ENCODE results near the gene PRPF40A.

The PRPF40A gene

DNA sequence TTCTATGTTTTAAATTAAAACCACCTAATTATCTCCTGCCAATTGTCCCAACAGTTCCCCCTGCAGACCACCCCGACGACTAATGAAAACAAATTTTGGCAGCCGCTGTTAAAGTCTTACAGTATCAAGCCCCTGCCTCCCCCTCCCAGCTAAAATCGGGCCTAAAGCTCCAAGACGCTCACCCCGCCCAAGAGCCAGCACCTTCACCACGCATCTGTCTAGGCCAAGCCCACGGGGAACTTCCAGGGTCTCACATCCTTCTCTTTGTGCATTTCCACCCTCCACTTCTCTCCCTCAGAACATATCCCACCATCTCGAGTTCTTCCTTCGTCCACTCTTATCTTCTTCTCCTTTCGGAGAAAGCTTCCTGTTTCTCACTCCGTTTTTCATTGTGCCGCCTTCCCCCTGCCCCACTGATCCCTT lies 445 bp downstream of the PRPF40A start:
- no peak for DNase-seq

DNA sequence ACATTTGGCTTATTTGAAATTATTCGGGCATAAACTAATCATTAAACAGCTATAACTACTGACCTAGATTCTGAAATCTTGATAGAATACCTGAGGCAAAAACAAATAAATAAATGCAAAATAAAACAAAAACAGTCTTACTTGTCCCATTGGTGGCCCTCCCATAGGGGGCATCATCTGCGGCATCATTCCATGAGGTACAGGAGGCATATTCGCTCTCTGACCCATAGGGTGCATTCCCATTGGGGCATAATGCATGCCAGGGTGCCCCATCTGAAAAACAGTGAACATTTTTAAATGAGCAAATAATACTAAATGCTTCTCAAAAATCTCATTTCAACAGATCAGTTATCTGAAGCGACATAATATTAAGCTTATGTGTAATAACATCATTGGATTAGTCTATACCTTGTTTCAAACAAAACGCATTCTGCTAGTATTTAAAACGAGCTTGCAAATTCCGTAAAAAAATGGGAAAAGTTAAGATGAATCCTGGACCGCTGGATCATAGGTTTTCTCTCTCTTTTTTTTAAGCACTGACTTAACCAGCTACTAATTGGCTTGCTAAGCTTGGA lies 1.3 kb downstream of the PRPF40A start:
- DNase-seq = no peak

- DNase-seq = no peak
These were observed 2.1 kb downstream of the PRPF40A start for GRCh38 chr2:152715112-152715511.

- DNase-seq = no peak
These were observed 6.5 kb downstream of the PRPF40A start for GRCh38 chr2:152710713-152711112.

DNA sequence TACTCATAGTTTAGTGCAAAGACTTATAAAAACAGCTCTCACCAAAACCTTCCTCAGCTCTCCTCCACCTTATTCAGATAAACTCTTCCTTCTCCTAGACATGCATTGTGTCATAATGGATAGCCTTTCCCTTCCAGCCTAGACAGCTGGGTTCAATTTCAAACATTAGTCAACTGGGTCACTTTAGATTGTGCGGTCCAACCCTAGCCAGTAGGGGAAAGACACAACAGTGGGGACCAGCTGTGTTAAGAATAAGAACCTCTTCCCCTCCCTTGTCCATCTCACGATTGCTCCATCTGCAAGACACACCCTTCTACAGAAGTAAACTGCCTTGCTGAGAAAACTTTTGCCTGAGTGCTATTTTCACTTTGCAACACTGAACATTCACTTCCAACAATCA lies 8.5 kb downstream of the PRPF40A start:
- DNase-seq = no peak

DNA sequence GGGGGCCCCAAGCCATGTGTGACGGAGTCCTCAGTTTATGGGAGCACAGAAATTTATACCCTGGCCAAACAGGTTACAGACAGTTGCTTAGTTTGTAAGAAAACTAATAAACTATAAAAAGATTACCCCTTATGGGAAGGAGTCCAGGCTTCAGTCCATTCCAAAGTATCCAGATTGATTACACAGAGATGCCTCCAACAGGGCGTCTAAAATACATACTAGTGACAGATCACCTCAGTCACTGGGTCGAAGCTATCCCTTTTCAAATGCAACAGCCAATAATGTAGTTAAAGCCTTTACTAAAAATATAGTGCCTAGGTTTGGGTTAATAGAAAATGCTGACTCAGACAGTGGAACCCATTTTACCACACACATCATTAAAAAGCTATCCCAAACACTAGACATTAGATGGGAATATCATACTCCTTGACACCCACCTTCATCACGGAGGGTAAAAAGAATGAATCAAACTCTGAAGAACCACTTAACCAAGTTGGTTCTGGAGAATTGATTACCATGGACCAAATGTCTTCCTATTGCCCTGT lies 10.7 kb downstream of the PRPF40A start:
- no peak for DNase-seq

- no peak for DNase-seq
These were observed 16.1 kb downstream of the PRPF40A start for GRCh38 chr2:152701198-152701597.

DNA sequence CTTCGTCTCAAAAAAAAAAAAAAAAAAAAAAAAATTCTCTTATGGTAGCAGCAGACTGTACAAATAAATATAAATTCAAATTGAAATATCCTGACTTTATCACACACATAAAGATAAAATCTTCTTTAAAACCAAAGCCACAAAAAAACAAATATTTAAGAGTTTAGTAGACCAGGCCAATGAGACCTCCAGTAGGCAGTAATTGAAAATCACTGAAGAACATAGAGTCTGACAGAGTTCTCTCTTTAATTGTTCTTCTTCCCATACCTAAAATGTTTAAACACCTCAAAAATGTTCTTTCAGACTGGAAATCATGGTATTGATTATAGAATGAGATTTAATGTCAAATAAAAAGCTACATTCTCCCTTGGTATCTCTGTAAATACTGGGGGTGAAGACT lies 20.8 kb downstream of the PRPF40A start:
- DNase-seq = no peak

- no peak for DNase-seq
These were observed 21.5 kb downstream of the PRPF40A start for GRCh38 chr2:152695763-152696162.

DNA sequence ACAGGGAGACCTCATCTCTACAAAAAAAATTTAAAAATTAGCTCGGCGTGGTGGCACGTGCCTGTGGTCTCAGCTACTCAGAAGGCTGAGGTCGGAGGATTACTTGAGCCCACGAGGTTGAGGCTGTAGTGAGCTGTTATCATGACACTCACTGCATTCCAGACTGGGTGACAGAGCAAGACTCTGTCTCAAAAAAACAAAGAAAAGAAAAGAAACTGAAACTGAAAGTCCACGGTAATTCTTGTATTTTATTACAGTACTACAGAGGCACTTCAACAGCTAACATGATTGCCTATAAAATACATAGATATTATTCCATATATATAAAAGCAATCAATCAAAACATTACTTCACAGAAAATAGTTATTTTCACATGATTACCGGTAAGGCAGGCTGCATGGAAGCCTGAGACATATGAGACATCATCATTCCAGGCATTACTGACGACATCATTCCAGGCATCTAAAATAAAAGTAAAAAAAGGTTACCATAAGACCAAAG lies 23.1 kb downstream of the PRPF40A start:
- peak; percentile 22 for DNase-seq

DNA sequence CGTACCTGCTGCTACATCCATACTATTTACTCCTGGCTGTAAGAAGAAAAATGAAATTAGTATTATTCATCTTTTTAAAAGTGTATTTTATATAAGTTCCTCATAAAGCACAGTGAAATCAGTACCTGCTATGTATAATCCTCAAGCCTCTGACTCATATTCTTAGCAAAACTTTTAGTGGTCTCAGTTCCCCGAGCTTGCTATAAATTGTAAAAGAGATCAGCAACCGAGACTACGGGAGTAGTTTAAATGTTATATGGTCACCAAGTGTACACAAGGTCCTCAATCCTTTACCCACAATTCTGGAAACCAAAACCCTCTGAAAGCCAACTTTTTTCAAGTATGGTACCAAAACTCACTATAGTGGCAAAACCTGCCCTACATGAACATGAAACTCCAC lies 24.2 kb downstream of the PRPF40A start:
- no peak for DNase-seq

- no peak for DNase-seq
These were observed 30.9 kb downstream of the PRPF40A start for GRCh38 chr2:152686321-152686720.

DNA sequence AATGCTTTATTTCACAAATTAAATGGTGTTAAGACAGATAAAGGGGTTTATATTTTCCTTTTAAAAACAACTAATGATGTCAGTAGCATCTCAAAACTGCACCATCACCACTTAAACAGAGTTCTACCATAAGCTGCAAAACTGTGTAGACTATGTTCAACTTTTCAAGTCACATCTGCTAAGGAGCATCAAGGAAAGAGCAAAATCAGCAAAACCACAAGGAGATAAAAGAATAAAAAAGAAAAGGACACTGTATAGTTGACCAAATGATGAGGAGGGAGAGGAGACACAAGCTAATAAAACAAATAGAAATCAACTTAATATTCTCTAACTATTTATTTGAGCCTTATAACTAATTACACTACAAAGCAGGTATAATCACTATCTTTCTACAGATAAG lies 33.9 kb downstream of the PRPF40A start:
- no peak for DNase-seq

- no peak for DNase-seq
These were observed 34.6 kb downstream of the PRPF40A start for GRCh38 chr2:152682663-152683062.

- no peak for DNase-seq
These were observed 38.5 kb downstream of the PRPF40A start for GRCh38 chr2:152678808-152679207.

- no peak for DNase-seq
These were observed 40.8 kb downstream of the PRPF40A start for GRCh38 chr2:152676461-152676860.

DNA sequence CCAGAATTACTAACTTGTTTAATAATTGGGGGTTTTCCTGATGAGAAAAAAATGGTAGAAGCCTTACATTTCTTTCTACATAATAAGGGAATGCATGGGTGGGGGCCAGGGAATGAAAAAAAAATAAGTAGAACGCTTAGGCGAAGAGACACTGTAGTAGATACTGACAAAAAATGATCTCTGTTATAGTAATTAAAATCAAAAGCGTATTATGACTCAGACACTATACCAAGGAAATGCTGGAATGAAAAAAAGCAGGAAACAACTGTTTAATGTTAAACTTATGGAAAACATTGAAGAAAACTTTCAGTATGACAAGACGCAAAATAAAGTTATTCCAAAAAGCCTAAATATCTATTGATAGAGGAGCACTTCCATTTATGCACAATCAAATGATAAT lies 42.9 kb downstream of the PRPF40A start:
- no peak for DNase-seq

DNA sequence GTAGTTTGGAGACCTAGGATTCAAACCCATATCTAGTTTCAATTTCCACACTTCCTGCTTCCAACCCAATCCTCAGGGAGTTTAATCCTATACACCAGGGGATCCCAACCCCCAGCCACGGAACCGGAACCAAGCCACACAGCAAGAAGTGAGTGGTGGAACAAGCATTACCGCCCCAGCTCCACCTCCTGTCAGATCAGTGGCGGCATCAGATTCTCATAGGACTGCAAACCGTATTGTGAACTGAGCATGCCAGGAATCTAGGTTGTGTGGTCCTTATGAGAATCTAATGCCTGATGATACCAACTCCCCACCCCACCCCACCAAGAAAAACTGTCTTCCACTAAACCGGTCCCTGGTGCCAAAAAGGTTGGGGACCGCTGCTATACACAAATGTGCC lies 52.5 kb downstream of the PRPF40A start:
- no peak for DNase-seq

DNA sequence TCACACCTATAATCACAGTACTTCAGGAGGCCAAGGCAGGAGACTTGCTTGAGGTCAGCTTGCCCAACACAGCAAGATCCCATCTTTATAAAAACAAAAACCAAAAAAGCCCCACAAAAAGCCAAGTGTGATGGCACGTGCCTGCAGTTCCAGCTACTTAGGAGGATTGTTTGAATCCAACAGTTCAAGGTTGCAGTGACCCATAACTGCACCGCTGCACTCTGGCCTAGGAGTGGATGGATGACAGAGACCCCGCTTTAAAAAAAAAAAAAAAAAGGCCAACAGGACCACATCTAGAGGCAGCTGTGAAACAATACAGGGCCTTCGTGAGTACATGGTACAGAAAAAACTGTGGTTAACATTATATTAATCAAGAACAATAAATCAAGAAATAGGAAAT lies 56.2 kb downstream of the PRPF40A start:
- no peak for DNase-seq

DNA sequence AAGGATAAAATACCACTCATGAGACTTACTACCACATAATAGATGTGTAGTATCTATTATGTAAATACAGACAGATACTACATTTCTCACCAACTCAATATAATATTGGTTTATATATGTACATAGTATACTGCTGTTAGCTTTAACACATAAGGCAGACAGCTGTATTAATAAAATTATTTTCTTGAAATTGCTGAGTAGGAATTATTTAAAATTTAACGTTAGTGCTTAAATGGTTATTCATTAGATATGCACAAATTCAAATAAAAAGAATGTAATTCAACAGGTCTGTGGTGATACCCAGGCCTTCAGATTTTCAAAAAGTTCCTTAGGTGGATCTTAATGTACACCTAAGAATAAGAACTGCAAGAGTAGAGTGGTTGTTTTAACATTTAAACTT lies 59.0 kb downstream of the PRPF40A start:
- DNase-seq = no peak

GRCh38 chr2:152657043-152657442 lies 60.2 kb downstream of the PRPF40A start:
- no peak for DNase-seq

DNA sequence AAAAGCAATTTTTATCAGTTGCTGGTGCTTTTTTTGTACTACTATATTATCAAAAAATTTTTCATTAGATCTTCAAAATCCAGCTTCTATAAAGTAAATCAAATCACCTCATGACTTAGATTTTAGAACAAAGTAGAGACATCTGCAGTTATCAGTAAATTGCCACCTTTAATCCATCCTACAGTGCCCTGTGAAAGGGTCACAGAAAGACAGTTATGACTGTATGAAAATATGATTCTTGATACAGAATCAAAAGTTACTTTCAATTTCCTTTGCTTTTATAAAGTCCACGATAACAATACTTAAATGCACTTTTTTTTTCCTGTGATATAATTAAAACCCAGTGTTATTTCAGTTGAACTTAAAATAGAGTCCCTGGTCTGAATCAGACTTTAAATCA lies 61.4 kb downstream of the PRPF40A start:
- DNase-seq = no peak

DNA sequence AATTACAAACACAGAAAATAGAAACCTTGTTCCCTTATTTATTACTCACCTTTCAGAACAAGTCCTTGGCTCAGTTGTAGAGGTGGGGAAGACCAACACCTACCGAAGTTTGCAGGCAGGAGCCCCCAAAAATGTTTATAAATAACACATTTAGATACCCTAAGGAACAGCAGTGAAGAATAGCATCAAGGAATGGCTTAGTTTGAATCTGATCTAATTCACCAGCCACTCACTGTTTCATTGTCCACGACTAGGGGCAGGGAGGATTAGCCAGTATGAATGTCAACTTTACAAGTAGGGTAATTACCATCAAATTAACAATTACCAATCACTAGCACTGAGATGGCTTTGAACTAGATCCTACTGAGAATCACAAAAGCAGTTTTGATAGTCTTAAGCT lies 65.4 kb downstream of the PRPF40A start:
- no peak for DNase-seq

DNA sequence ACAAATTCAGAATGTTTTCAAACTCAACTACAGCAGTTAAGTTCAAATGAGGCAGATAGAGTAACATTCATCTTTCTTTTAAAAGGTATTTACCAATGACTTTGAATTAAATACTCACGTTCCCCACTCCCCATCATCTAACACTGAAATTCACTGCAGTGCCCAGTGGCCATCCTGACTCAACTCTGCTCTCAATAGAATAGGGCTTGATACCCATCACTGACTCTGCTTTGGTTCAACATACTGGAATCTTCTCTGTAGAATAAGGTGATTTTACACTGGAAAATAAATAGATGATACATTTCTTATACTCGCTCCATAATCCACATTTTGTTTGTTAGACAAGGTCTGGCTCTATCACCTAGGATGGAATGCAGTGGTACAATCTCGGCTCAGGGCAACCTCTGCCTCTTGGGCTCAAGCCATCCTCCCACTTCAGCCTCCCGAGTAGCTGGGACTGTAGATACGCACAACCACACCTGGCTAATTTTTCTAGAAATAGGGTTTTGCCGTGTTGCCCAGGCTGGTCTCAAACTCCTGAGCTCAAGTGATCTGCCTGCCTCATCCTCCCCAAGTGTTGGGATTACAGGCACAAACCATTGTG lies 66.4 kb downstream of the PRPF40A start:
- DNase-seq = no peak

- DNase-seq = no peak
These were observed 67.3 kb downstream of the PRPF40A start for GRCh38 chr2:152649997-152650396.
